ENCODE results near the gene YWHAE.

GRCh38 chr17:1347589-1348323, 52.3 kb downstream of the YWHAE start:
- TF ChIP-seq CTCF (IDR thresholded peaks at IDR 0.05) = no peak
- TF ChIP-seq POLR2AphosphoS5 (IDR thresholded peaks at IDR 0.05; ENCODE audit: low read depth, low read length) = no peak
- TF ChIP-seq, protein P1, sequence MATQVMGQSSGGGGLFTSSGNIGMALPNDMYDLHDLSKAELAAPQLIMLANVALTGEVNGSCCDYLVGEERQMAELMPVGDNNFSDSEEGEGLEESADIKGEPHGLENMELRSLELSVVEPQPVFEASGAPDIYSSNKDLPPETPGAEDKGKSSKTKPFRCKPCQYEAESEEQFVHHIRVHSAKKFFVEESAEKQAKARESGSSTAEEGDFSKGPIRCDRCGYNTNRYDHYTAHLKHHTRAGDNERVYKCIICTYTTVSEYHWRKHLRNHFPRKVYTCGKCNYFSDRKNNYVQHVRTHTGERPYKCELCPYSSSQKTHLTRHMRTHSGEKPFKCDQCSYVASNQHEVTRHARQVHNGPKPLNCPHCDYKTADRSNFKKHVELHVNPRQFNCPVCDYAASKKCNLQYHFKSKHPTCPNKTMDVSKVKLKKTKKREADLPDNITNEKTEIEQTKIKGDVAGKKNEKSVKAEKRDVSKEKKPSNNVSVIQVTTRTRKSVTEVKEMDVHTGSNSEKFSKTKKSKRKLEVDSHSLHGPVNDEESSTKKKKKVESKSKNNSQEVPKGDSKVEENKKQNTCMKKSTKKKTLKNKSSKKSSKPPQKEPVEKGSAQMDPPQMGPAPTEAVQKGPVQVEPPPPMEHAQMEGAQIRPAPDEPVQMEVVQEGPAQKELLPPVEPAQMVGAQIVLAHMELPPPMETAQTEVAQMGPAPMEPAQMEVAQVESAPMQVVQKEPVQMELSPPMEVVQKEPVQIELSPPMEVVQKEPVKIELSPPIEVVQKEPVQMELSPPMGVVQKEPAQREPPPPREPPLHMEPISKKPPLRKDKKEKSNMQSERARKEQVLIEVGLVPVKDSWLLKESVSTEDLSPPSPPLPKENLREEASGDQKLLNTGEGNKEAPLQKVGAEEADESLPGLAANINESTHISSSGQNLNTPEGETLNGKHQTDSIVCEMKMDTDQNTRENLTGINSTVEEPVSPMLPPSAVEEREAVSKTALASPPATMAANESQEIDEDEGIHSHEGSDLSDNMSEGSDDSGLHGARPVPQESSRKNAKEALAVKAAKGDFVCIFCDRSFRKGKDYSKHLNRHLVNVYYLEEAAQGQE (IDR thresholded peaks at IDR 0.05; ENCODE audit: insufficient read depth in 1 of 2, low read depth in 2 of 2, low read length in 1 of 2) = no peak

Measured in Panc1 (cell line).